ENCODE data around the gene DLG2. TPM values are rescaled to one million over a fixed set of nuclear protein-coding genes. Genes with fewer than 3 reads are reported as not detected.

The DLG2 gene
- total and polyA plus RNA-seq, 2 donors (not counting 3 experiments of a cell fraction or from before 2014, with no cell fraction given) = 0.15 to 1.1 TPM

GRCh38 chr11:84685976-84686375 lies 941.2 kb downstream of the DLG2 start:
- Histone ChIP-seq H3K27ac (ENCODE audit: insufficient read depth, low read depth, low read length) (no peak overlapping the region), H3K79me2 (ENCODE audit: control insufficient read depth, insufficient read depth, low read length) (no peaks in the 10 kb centered on the region), H3K4me2 (ENCODE audit: insufficient read depth, low read length) (no peak overlapping the region), H2AFZ (ENCODE audit: low read depth, low read length) (no peak overlapping the region), H4K20me1 (replicated peaks; ENCODE audit: control insufficient read depth, extremely low read depth, insufficient read depth, low read length) (no peaks in the 10 kb centered on the region), H3K27me3 (ENCODE audit: control insufficient read depth in 2 of 2, insufficient read depth in 2 of 2, low read length in 2 of 2) (no peaks in the 10 kb centered on the region), H3K9ac (replicated peaks; ENCODE audit: extremely low read depth, insufficient read depth, low read length) (no peak overlapping the region), H3K9me3 (replicated peaks; ENCODE audit: control insufficient read depth, insufficient read depth, low read length) (no peaks in the 10 kb centered on the region), H3K36me3 (ENCODE audit: control insufficient read depth in 2 of 2, extremely low read depth in 1 of 2, insufficient read depth in 2 of 2, low read length in 2 of 2) (no peaks in the 10 kb centered on the region), H3K9me1 (replicated peaks; ENCODE audit: control insufficient read depth, extremely low read depth, insufficient read depth, low read length) (no peaks in the 10 kb centered on the region), H3K4me3 (replicated peaks in 1 of 3; ENCODE audit: insufficient read depth in 1 of 3, low read depth in 1 of 3, low read length in 3 of 3) (no peak overlapping the region), H3K4me1 (ENCODE audit: control insufficient read depth, extremely low read depth, insufficient read depth, low read length) (no peaks in the 10 kb centered on the region)
- DNase-seq (ENCODE audit: low read depth, low spot score) = no peak
- dilution Hi-C loops (cut with MboI; ENCODE audit: extremely low pct_ligation_motif_present, low sequenced_read_pairs) (no loop called here), intact Hi-C loops (cut with micrococcal nuclease) (no loop called here)
- TF ChIP-seq FOS (IDR thresholded peaks at IDR 0.05; ENCODE audit: borderline replicate concordance, insufficient read depth, low read length) = no peak
- TF ChIP-seq GATA2 (IDR thresholded peaks at IDR 0.05; ENCODE audit: insufficient read depth, insufficient read length, low read depth, low read length) = no peak
- no peak for TF ChIP-seq MYC (IDR thresholded peaks at IDR 0.05; ENCODE audit: low read depth, low read length)
- no peak for TF ChIP-seq CTCF (IDR thresholded peaks at IDR 0.05; ENCODE audit: extremely low read depth in 1 of 2, insufficient read depth in 1 of 2, low read depth in 1 of 2, low read length in 2 of 2)
- TF ChIP-seq MAX (IDR thresholded peaks at IDR 0.05; ENCODE audit: insufficient read depth, insufficient read length) = no peak
- TF ChIP-seq POLR2A (IDR thresholded peaks at IDR 0.05; ENCODE audit: low read depth, low read length) = no peak
- no peak for TF ChIP-seq POLR2AphosphoS5 (IDR thresholded peaks at IDR 0.05; ENCODE audit: insufficient read depth, low read depth, low read length)
- TF ChIP-seq EZH2 (IDR thresholded peaks at IDR 0.05; ENCODE audit: borderline replicate concordance, low read depth, low read length, severe bottlenecking) = no peak
- TF ChIP-seq JUN (IDR thresholded peaks at IDR 0.05; ENCODE audit: borderline replicate concordance, insufficient read depth, insufficient read length, low read depth) = no peak
- no peak for FAIRE-seq
- ChIA-PET POLR2A (no interaction called here), CTCF (no interaction called here)
- BruUV-seq (replicated peaks) = no TSS peak
